Smooth muscle cell (in vitro differentiated cells): ENCODE measurements around the gene CROCC. TPM values are rescaled to one million over a fixed set of nuclear protein-coding genes. Genes with fewer than 3 reads are reported as not detected.
A peak's percentile ranks its signal among the peaks of the same experiment; 100 is the strongest.
"Not testable (repeated sequence)": the region's sequence is repeated elsewhere in the genome, so short reads cannot be mapped to it uniquely, and the experiment has no call there.

Source experiments
- DNase-seq: peaks from one replicate; lab custom pipeline; 2025; ENCODE audit not compliant: unreplicated experiment; lab: John Stamatoyannopoulos, UW
- H2AFZ ChIP-seq: fragments of 200-600 bp; sonication (generic); 2 replicates; pipeline ENCODE4 v1.6.0; 2016; ENCODE audit warnings: antibody characterized with exemption, low read depth, mild to moderate bottlenecking
- H3F3A ChIP-seq: fragments of 200-600 bp; sonication (generic); 2 replicates; pipeline ENCODE4 v1.6.0; 2017; ENCODE audit warnings: antibody characterized with exemption, low read depth
- H3K27ac ChIP-seq: fragments of 200-600 bp; sonication (generic); 2 replicates; pipeline ENCODE4 v1.5.1; 2016; ENCODE audit warnings: low read depth, mild to moderate bottlenecking
- H3K27me3 ChIP-seq: fragments of 200-600 bp; sonication (generic); 2 replicates; pipeline ENCODE4 v1.6.1; 2016; ENCODE audit warnings: low read depth, mild to moderate bottlenecking
- H3K36me3 ChIP-seq: fragments of 200-600 bp; sonication (generic); 2 replicates; pipeline ENCODE4 v1.5.1; 2016; ENCODE audit warnings: low read depth
- H3K4me1 ChIP-seq: fragments of 200-600 bp; sonication (generic); 2 replicates; pipeline ENCODE4 v1.5.1; 2016; ENCODE audit warnings: low read depth
- H3K4me2 ChIP-seq: fragments of 200-600 bp; sonication (generic); 2 replicates; pipeline ENCODE4 v1.6.0; 2016; ENCODE audit warnings: mild to moderate bottlenecking
- H3K4me3 ChIP-seq: fragments of 200-600 bp; sonication (generic); 2 replicates; pipeline ENCODE4 v1.5.1; 2016; ENCODE audit warnings: mild to moderate bottlenecking
- H3K79me2 ChIP-seq: fragments of 200-600 bp; sonication (generic); 2 replicates; pipeline ENCODE4 v1.6.0; 2016; ENCODE audit warnings: low read depth, mild to moderate bottlenecking
- H3K9ac ChIP-seq: fragments of 200-600 bp; sonication (generic); 2 replicates; pipeline ENCODE4 v1.6.0; 2016; ENCODE audit warnings: low read depth
- H3K9me3 ChIP-seq: fragments of 200-600 bp; sonication (generic); replicated peaks from 2 replicates; pipeline ENCODE4 v1.5.1; 2016; ENCODE audit warnings: low read depth
- H4K20me1 ChIP-seq: fragments of 200-600 bp; sonication (generic); 2 replicates; pipeline ENCODE4 v1.6.0; 2016; ENCODE audit warnings: low read depth
- CTCF ChIP-seq: fragments of 200-600 bp; sonication (generic); IDR thresholded peaks from 2 replicates; pipeline ENCODE4 v1.5.1; 2017; ENCODE audit warnings: borderline replicate concordance, mild to moderate bottlenecking, antibody characterized with exemption; ENCODE audit not compliant: insufficient read depth, poor library complexity, severe bottlenecking
- WGBS: methylation state at CpG from one replicate; pipeline ENCODE4 v1.1.7; 2016; ENCODE audit warnings: low lambda C conversion rate; 5-methylcytosine and 5-hydroxymethylcytosine counted together
- polyA plus RNA-seq: library from polyadenylated mRNA; unstranded; fragments of >200 nt; fragmentation: Nextera tagmentation; extraction: Ambion mirVana; gene quantifications from 2 replicates; pipeline ENCODE4 v1.2.1, GENCODE V29; 2016
- total RNA-seq: library from RNA; depleted of rRNA; stranded (reverse); fragments of >200 nt; gene quantifications from 2 replicates; pipeline ENCODE4 v1.2.3, GENCODE V29; 2014

CROCC gene
- total and polyA plus RNA-seq, 2 experiments from 2014 or later = 19.7 to 24.0 TPM

GRCh38 chr1:16899020-16899419 is 22.7 kb upstream of the CROCC start:
- H2AFZ ChIP-seq, H3K9ac ChIP-seq, DNase-seq, H3K27ac ChIP-seq, H3K79me2 ChIP-seq, H3K4me3 ChIP-seq, H3K36me3 ChIP-seq, H4K20me1 ChIP-seq, H3K9me3 ChIP-seq, H3K27me3 ChIP-seq, H3K4me2 ChIP-seq: not testable (repeated sequence)
- WGBS = 89% methylated on average over 2 of the region's 2 CpGs
- peaks cover 14% of the 10 kb centered on the region for H3F3A ChIP-seq
- H3K4me1 ChIP-seq = peaks cover 11% of the 10 kb centered on the region

DNA sequence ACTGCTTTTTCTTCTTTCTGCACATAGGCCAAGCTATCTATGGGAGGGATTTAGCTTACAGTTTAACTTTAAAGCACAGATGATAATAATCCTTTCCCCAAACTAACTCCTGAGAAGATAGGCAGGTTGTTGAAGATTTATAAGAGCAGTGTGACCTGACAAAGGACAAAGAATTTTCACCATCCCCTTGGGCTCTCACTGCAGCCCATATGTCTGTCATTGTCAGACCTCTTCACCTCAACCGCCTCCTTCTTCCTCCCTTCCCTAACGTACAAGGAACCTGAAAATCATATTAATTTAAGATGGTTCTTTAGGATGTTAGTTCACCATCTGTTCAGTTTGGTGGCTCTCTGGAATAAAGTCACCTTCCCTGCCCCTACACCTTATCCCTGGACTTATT is 21.0 kb upstream of the CROCC start:
- H3K4me3 ChIP-seq = no peak overlapping the region
- no peaks in the 10 kb centered on the region for H3K27me3 ChIP-seq
- H3F3A ChIP-seq = peaks cover 19% of the 10 kb centered on the region
- 55% methylated on average over 2 of the region's 2 CpGs for WGBS
- no peak overlapping the region for H2AFZ ChIP-seq
- no peaks in the 10 kb centered on the region for H4K20me1 ChIP-seq
- TF ChIP-seq CTCF = no peak
- peaks cover 17% of the 10 kb centered on the region for H3K4me1 ChIP-seq
- H3K4me2 ChIP-seq = no peak overlapping the region
- H3K27ac ChIP-seq = no peak overlapping the region
- H3K36me3 ChIP-seq = no peaks in the 10 kb centered on the region
- no peaks in the 10 kb centered on the region for H3K9me3 ChIP-seq
- DNase-seq = no peak
- no peaks in the 10 kb centered on the region for H3K79me2 ChIP-seq
- H3K9ac ChIP-seq = no peak overlapping the region

DNA sequence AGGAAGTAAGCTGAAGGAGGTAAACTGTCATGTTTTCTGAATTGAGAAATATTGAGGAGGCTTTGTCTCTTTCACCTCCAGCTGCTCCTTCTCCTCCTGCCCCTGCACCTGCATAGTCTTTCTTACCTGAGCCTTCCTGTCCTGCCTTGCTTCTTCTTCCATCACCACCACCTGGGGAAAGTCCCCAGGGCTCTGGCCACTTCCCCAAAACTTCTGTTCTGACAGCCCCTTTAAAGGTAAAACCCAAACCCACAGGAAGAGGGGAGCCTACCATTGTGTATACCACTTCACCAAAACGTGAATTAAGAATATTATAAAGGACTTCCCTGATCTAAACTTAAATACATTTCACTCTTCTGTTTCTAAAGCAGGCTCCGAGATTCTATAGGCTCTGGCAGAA is 20.4 kb upstream of the CROCC start:
- DNase-seq, H3K27ac ChIP-seq, H4K20me1 ChIP-seq, H2AFZ ChIP-seq, H3K9ac ChIP-seq, H3K4me2 ChIP-seq, H3K4me3 ChIP-seq, H3K79me2 ChIP-seq, H3K27me3 ChIP-seq, H3K9me3 ChIP-seq, H3K36me3 ChIP-seq: not testable (repeated sequence)
- Histone ChIP-seq H3K4me1 (peaks cover 17% of the 10 kb centered on the region), H3F3A (peaks cover 24% of the 10 kb centered on the region)
- 69% methylated on average over 2 of the region's 2 CpGs for WGBS

DNA sequence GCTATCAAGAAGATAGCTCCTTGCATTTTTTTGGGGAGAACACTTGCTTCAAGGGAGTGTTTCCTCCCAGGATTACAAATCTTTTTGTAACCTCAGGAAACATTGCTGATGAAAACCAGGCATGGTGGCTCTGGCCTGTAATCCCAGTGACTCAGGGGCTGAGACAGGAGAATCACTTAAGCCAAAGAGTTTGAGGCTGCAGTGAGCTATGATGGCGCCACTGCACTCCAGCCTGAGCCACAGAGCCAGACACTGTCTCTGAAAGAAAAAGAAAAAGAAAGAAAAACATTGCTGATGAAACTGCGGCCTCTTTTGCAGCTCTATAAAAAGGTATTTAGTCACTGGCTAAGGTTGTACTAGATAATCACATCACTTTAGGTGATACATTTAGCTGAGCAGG is 18.7 kb upstream of the CROCC start:
- Histone ChIP-seq H2AFZ (no peak overlapping the region), H3K9me3 (no peaks in the 10 kb centered on the region), H3F3A (peaks cover 27% of the 10 kb centered on the region), H3K4me2 (peak overlapping the region; percentile 85), H3K4me1 (peaks cover 17% of the 10 kb centered on the region), H3K36me3 (no peaks in the 10 kb centered on the region), H4K20me1 (no peaks in the 10 kb centered on the region), H3K9ac (peak overlapping the region; percentile 100), H3K79me2 (no peaks in the 10 kb centered on the region), H3K4me3 (peak overlapping the region; percentile 61), H3K27me3 (no peaks in the 10 kb centered on the region), H3K27ac (peak overlapping the region; percentile 98)
- TF ChIP-seq CTCF = no peak
- no peak for DNase-seq
- 1% methylated on average over 2 of the region's 2 CpGs for WGBS

DNA sequence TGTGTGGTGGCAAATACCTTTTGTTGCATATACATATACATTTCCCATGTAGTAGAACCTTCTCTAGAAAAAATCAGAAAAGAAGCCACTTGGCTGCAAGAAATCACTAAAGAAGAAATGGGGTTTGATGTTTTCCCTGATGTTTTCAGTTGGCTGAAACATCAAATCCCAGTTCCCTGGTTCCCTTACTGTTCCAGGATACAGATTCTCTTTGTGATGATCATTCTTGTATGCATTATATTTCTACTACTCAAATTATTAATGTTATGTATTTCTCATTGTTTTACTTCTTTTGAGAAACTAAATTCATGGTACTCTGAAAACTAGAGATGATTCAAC is 18.3 kb upstream of the CROCC start:
- H3K27me3 ChIP-seq = no peaks in the 10 kb centered on the region
- H3K4me3 ChIP-seq = peak overlapping the region; percentile 61
- H3K27ac ChIP-seq = peak overlapping the region; percentile 98
- no peak overlapping the region for H2AFZ ChIP-seq
- peak overlapping the region; percentile 85 for H3K4me2 ChIP-seq
- H3F3A ChIP-seq = peaks cover 27% of the 10 kb centered on the region
- no peaks in the 10 kb centered on the region for H3K79me2 ChIP-seq
- no peak for TF ChIP-seq CTCF
- peak overlapping the region; percentile 100 for H3K9ac ChIP-seq
- H3K4me1 ChIP-seq = peaks cover 17% of the 10 kb centered on the region
- H3K36me3 ChIP-seq = no peaks in the 10 kb centered on the region
- DNase-seq = no peak
- no peaks in the 10 kb centered on the region for H3K9me3 ChIP-seq
- no peaks in the 10 kb centered on the region for H4K20me1 ChIP-seq
